ENCODE data around the gene FRG2C.
"Not testable (repeated sequence)": the region's sequence is repeated elsewhere in the genome, so short reads cannot be mapped to it uniquely, and the experiment has no call there.

Gene FRG2C

GRCh38 chr3:75669348-75670297 is 5.5 kb downstream of the FRG2C start:
- H3K27me3 ChIP-seq (replicated peaks; ENCODE audit: control insufficient read depth, insufficient read depth, low read length); H3K36me3 ChIP-seq (ENCODE audit: control insufficient read depth, insufficient read depth, low read length); H3K4me3 ChIP-seq (replicated peaks; ENCODE audit: low read depth, low read length): not testable (repeated sequence)
- peak; percentile 34 for DNase-seq (ENCODE audit: extremely low read depth, insufficient read length)

- peak; percentile 53 for DNase-seq (ENCODE audit: extremely low read depth, insufficient read length)
- not testable (repeated sequence) for H3K27me3 ChIP-seq (replicated peaks; ENCODE audit: control insufficient read depth, insufficient read depth, low read length); H3K36me3 ChIP-seq (ENCODE audit: control insufficient read depth, insufficient read depth, low read length)
- H3K4me3 ChIP-seq (replicated peaks; ENCODE audit: low read depth, low read length): peak overlapping the region; percentile 38
Observed at GRCh38 chr3:75670298-75671286, 6.5 kb downstream of the FRG2C start.

- H3K27me3 ChIP-seq (replicated peaks; ENCODE audit: control insufficient read depth, insufficient read depth, low read length); DNase-seq (ENCODE audit: extremely low read depth, insufficient read length); H3K36me3 ChIP-seq (ENCODE audit: control insufficient read depth, insufficient read depth, low read length); H3K4me3 ChIP-seq (replicated peaks; ENCODE audit: low read depth, low read length): not testable (repeated sequence)
Observed at GRCh38 chr3:75671287-75672139, 7.4 kb downstream of the FRG2C start.

- H3K36me3 ChIP-seq (ENCODE audit: control insufficient read depth, insufficient read depth, low read length); H3K27me3 ChIP-seq (replicated peaks; ENCODE audit: control insufficient read depth, insufficient read depth, low read length); H3K4me3 ChIP-seq (replicated peaks; ENCODE audit: low read depth, low read length): not testable (repeated sequence)
- DNase-seq (ENCODE audit: extremely low read depth, insufficient read length): peak; percentile 20
Observed at GRCh38 chr3:75672140-75672775, 8.1 kb downstream of the FRG2C start.

GRCh38 chr3:75683965-75684364 is 19.8 kb downstream of the FRG2C start:
- H3K4me3 ChIP-seq (replicated peaks; ENCODE audit: low read depth, low read length); DNase-seq (ENCODE audit: extremely low read depth, insufficient read length); H3K36me3 ChIP-seq (ENCODE audit: control insufficient read depth, insufficient read depth, low read length); H3K27me3 ChIP-seq (replicated peaks; ENCODE audit: control insufficient read depth, insufficient read depth, low read length): not testable (repeated sequence)

GRCh38 chr3:75687323-75687722 is 23.2 kb downstream of the FRG2C start:
- no peaks in the 10 kb centered on the region for H3K36me3 ChIP-seq (ENCODE audit: control insufficient read depth, insufficient read depth, low read length)
- no peak overlapping the region for H3K4me3 ChIP-seq (replicated peaks; ENCODE audit: low read depth, low read length)
- no peak for DNase-seq (ENCODE audit: extremely low read depth, insufficient read length)
- H3K27me3 ChIP-seq (replicated peaks; ENCODE audit: control insufficient read depth, insufficient read depth, low read length): no peaks in the 10 kb centered on the region
- no peak for TF ChIP-seq CTCF (IDR thresholded peaks at IDR 0.05; ENCODE audit: insufficient read depth, low read length, poor library complexity, severe bottlenecking)

- no peak for DNase-seq (ENCODE audit: extremely low read depth, insufficient read length)
- no peak for TF ChIP-seq CTCF (IDR thresholded peaks at IDR 0.05; ENCODE audit: insufficient read depth, low read length, poor library complexity, severe bottlenecking)
- no peaks in the 10 kb centered on the region for H3K36me3 ChIP-seq (ENCODE audit: control insufficient read depth, insufficient read depth, low read length)
- no peaks in the 10 kb centered on the region for H3K27me3 ChIP-seq (replicated peaks; ENCODE audit: control insufficient read depth, insufficient read depth, low read length)
- no peak overlapping the region for H3K4me3 ChIP-seq (replicated peaks; ENCODE audit: low read depth, low read length)
Observed at GRCh38 chr3:75692061-75692460, 27.9 kb downstream of the FRG2C start.
